GM18498 (cell line): ENCODE data around the gene CMYA5.

Experiments
- ATAC-seq: cut with Tn5 transposase; IDR thresholded peaks from one replicate; pipeline ENCODE4 v1.9.1; 2021; ENCODE audit warnings: mild to moderate bottlenecking, moderate library complexity; ENCODE audit not compliant: unreplicated experiment

The CMYA5 gene

GRCh38 chr5:79834098-79834753 lies 144.6 kb downstream of the CMYA5 start:
- ATAC-seq: no peak

GRCh38 chr5:79834754-79835714 lies 145.4 kb downstream of the CMYA5 start:
- ATAC-seq: no peak

GRCh38 chr5:79837761-79838551 lies 148.3 kb downstream of the CMYA5 start:
- no peak for ATAC-seq

GRCh38 chr5:79840084-79840990 lies 150.7 kb downstream of the CMYA5 start:
- ATAC-seq: no peak

- ATAC-seq: no peak
Measured at GRCh38 chr5:79841172-79841571, 151.5 kb downstream of the CMYA5 start.

GRCh38 chr5:79842006-79842881 lies 152.6 kb downstream of the CMYA5 start:
- ATAC-seq: no peak

- ATAC-seq: no peak
Measured at GRCh38 chr5:79842991-79843390, 153.4 kb downstream of the CMYA5 start.

GRCh38 chr5:79843450-79844388 lies 154.1 kb downstream of the CMYA5 start:
- no peak for ATAC-seq

DNA sequence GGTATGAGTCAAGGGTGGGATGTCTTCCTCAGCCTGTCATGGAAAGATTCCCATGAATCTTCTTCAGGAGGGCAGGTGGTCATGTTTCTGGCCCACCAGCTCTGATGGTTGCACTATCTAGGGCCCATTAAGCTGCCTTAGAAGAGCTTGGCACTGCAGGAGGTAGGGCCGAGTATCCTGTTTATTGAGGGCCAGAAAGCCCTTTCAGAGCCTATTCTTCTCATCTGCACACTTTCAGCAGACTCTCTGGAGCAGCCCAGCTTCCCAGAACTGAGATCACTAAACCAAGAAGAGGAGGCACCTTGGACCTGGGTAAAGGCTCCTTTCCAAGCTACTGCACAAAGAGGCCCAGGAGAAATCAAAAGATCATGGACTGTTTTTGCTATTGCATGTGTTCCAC lies 154.9 kb downstream of the CMYA5 start:
- no peak for ATAC-seq

- no peak for ATAC-seq
Measured at GRCh38 chr5:79845448-79846197, 156.0 kb downstream of the CMYA5 start.

GRCh38 chr5:79846198-79846521 lies 156.5 kb downstream of the CMYA5 start:
- ATAC-seq: no peak

DNA sequence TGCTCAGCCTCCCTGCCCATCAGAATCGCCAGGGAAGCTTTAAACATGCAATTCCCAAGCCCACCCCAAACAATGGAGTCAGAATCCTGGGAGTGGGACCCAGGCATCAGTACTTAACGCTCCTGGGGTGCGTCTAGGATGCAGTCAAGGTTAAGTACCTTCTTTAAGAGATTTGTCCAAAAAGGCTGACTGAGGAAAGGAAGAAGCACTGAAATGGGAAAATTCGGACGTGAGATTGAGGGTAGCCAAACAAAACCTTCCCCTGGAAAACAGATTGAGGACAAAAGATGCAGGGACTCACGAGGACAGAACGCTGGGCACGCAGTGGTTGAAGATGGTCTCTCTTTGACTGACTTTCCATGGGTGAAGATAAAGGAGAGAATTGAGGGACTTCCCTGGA lies 157.9 kb downstream of the CMYA5 start:
- ATAC-seq: no peak

GRCh38 chr5:79849061-79849460 lies 159.4 kb downstream of the CMYA5 start:
- no peak for ATAC-seq
